Measurements from ENCODE around the gene THTPA.
A peak's percentile ranks its signal among the peaks of the same experiment; 100 is the strongest.

DNA sequence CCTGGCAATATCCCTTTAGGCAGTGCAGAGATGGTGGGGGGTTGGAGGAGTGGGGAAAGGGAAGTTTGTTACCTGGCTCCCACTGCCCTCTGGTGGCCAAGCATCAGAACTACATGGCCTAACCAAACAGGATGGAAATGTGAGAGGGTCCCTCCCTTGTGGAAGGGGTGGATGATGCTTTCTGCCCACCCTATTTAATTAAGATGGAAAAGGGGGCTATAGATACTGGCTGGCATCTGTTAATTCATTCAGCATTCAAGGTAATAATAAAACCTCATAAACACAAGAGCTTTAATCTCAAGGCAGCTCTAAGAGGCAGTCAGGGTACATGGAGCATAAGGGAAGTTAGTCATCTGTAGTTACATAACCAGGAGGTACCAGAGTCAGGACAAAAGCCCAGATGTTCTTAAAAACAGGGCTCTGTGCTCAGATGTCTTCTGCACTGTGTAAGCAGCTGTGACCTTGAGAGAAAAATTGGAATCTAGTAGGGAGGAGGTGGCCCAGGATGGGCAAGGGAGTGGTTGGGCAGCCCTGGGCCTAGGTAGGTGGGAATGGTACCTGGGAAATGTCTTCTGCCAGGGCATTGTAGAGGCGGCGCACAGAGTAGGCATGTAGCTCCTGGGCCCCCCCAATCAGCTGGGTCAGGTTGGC lies 6.9 kb downstream of the THTPA start:
- TF ChIP-seq, protein P1, sequence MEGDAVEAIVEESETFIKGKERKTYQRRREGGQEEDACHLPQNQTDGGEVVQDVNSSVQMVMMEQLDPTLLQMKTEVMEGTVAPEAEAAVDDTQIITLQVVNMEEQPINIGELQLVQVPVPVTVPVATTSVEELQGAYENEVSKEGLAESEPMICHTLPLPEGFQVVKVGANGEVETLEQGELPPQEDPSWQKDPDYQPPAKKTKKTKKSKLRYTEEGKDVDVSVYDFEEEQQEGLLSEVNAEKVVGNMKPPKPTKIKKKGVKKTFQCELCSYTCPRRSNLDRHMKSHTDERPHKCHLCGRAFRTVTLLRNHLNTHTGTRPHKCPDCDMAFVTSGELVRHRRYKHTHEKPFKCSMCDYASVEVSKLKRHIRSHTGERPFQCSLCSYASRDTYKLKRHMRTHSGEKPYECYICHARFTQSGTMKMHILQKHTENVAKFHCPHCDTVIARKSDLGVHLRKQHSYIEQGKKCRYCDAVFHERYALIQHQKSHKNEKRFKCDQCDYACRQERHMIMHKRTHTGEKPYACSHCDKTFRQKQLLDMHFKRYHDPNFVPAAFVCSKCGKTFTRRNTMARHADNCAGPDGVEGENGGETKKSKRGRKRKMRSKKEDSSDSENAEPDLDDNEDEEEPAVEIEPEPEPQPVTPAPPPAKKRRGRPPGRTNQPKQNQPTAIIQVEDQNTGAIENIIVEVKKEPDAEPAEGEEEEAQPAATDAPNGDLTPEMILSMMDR (IDR thresholded peaks at IDR 0.05; ENCODE audit: borderline replicate concordance, extremely low read depth, low read length, poor library complexity, severe bottlenecking): peak; percentile 93
- no peak for TF ChIP-seq EZH2 (IDR thresholded peaks at IDR 0.05; ENCODE audit: borderline replicate concordance, low read depth, low read length, severe bottlenecking)

Data from DND-41 (cell line).